ENCODE results near the gene ITPR1. TPM values are rescaled to one million over a fixed set of nuclear protein-coding genes. Genes with fewer than 3 reads are reported as not detected.
A peak's percentile ranks its signal among the peaks of the same experiment; 100 is the strongest.

ITPR1 gene
- polyA plus RNA-seq, 1 experiment: 1.4 TPM

- no peak for DNase-seq (ENCODE audit: low read depth)
- no peak for TF ChIP-seq CTCF (IDR thresholded peaks at IDR 0.05; ENCODE audit: insufficient read depth, low read depth, low read length)
- no peaks in the 10 kb centered on the region for H3K27me3 ChIP-seq (ENCODE audit: control insufficient read depth, insufficient read depth, low read length)
- no peak overlapping the region for H3K4me3 ChIP-seq (ENCODE audit: low read depth, low read length)
- CTCF ChIA-PET: interaction anchor here (0.6 to 10.3 kb wide), 7 partner anchors 119 to 342 kb away, joined by 3 to 178 read pairs (median 6); partner anchors contain the start of gene BHLHE40
- H3K36me3 ChIP-seq (ENCODE audit: control insufficient read depth, insufficient read depth, low read length): no peaks in the 10 kb centered on the region
- POLR2A ChIA-PET: interaction anchor here (0.6 kb wide), 1 partner anchor 249 kb away, joined by 3 read pairs; no protein-coding TSS in a partner anchor
Observed at GRCh38 chr3:4714045-4714444, 220.9 kb downstream of the ITPR1 start.

GRCh38 chr3:4716266-4716665, 223.1 kb downstream of the ITPR1 start:
- ChIA-PET POLR2A (interaction anchor here (0.7 kb wide), 1 partner anchor 337 kb away, joined by 3 read pairs; no protein-coding TSS in a partner anchor), CTCF (interaction anchor here (1.0 to 10.3 kb wide), 6 partner anchors 58 to 405 kb away, joined by 3 to 178 read pairs (median 10); partner anchors contain the start of gene BHLHE40)

GRCh38 chr3:4716706-4717362, 223.7 kb downstream of the ITPR1 start:
- peak; percentile 63 for DNase-seq (ENCODE audit: low read depth)
- ChIA-PET POLR2A (interaction anchor here (0.7 kb wide), 1 partner anchor 337 kb away, joined by 3 read pairs; no protein-coding TSS in a partner anchor), CTCF (interaction anchor here (1.0 to 10.3 kb wide), 7 partner anchors 58 to 404 kb away, joined by 3 to 178 read pairs (median 7); partner anchors contain the start of gene BHLHE40)

More at GRCh38 chr3:4716266-4716665, 223.1 kb downstream of the ITPR1 start:
- no peaks in the 10 kb centered on the region for H3K36me3 ChIP-seq (ENCODE audit: control insufficient read depth, insufficient read depth, low read length)
- no peak overlapping the region for H3K4me3 ChIP-seq (ENCODE audit: low read depth, low read length)
- H3K27me3 ChIP-seq (ENCODE audit: control insufficient read depth, insufficient read depth, low read length): no peaks in the 10 kb centered on the region
- no peak for TF ChIP-seq CTCF (IDR thresholded peaks at IDR 0.05; ENCODE audit: insufficient read depth, low read depth, low read length)
- DNase-seq (ENCODE audit: low read depth): no peak

GRCh38 chr3:4717363-4717740, 224.2 kb downstream of the ITPR1 start:
- no peaks in the 10 kb centered on the region for H3K27me3 ChIP-seq (ENCODE audit: control insufficient read depth, insufficient read depth, low read length)
- no peaks in the 10 kb centered on the region for H3K36me3 ChIP-seq (ENCODE audit: control insufficient read depth, insufficient read depth, low read length)
- H3K4me3 ChIP-seq (ENCODE audit: low read depth, low read length): no peak overlapping the region
- TF ChIP-seq CTCF (IDR thresholded peaks at IDR 0.05; ENCODE audit: insufficient read depth, low read depth, low read length): no peak
- ChIA-PET POLR2A (no interaction called here), CTCF (interaction anchor here (1.2 to 10.3 kb wide), 5 partner anchors 261 to 339 kb away, joined by 5 to 178 read pairs (median 14); partner anchors contain the start of gene BHLHE40)
- no peak for DNase-seq (ENCODE audit: low read depth)

More at GRCh38 chr3:4716706-4717362, 223.7 kb downstream of the ITPR1 start:
- H3K36me3 ChIP-seq (ENCODE audit: control insufficient read depth, insufficient read depth, low read length): no peaks in the 10 kb centered on the region
- no peaks in the 10 kb centered on the region for H3K27me3 ChIP-seq (ENCODE audit: control insufficient read depth, insufficient read depth, low read length)
- no peak overlapping the region for H3K4me3 ChIP-seq (ENCODE audit: low read depth, low read length)
- TF ChIP-seq CTCF (IDR thresholded peaks at IDR 0.05; ENCODE audit: insufficient read depth, low read depth, low read length): no peak

- CTCF ChIA-PET: interaction anchor here (4.5 to 10.3 kb wide), 2 partner anchors 260 to 338 kb away, joined by 26 to 178 read pairs; partner anchors contain the start of gene BHLHE40
- no peak for TF ChIP-seq CTCF (IDR thresholded peaks at IDR 0.05; ENCODE audit: insufficient read depth, low read depth, low read length)
- no peak for DNase-seq (ENCODE audit: low read depth)
- Histone ChIP-seq H3K36me3 (ENCODE audit: control insufficient read depth, insufficient read depth, low read length) (no peaks in the 10 kb centered on the region), H3K27me3 (ENCODE audit: control insufficient read depth, insufficient read depth, low read length) (no peaks in the 10 kb centered on the region), H3K4me3 (ENCODE audit: low read depth, low read length) (no peak overlapping the region)
- POLR2A ChIA-PET: no interaction called here
Observed at GRCh38 chr3:4718179-4718736, 225.1 kb downstream of the ITPR1 start.
